Lung (tissue), 12 donors: Measurements from ENCODE around the gene NPNT. TPM values are rescaled to one million over a fixed set of nuclear protein-coding genes. Genes with fewer than 3 reads are reported as not detected.

ENCODE experiments used
- ATAC-seq: fragments of 200-7000 bp; cut with Tn5 transposase; one replicate; pipeline ENCODE4 v1.9.1; 2020; ENCODE audit warnings: moderate number of reproducible peaks; ENCODE audit not compliant: insufficient read depth, low FRiP score
- DNase-seq, 3 donors: peaks; one replicate each; pipeline ENCODE4 v3.0.0-alpha.2; 2013 to 2017
- H3K27ac ChIP-seq, 2 donors: one replicate each; pipeline ENCODE4 v1.5.1; 2013; ENCODE audit warnings: mild to moderate bottlenecking in 2 of 2, moderate library complexity in 2 of 2, control low read depth in 1 of 2, inconsistent platforms in 1 of 2, low read depth in 1 of 2, low read length in 1 of 2
- H3K27me3 ChIP-seq, 3 donors: one replicate each; pipeline ENCODE4 v1.5.1; 2013; ENCODE audit warnings: low read length in 2 of 3; ENCODE audit not compliant: control insufficient read depth in 3 of 3, insufficient read depth in 3 of 3
- H3K36me3 ChIP-seq, 4 donors: one replicate each; pipeline ENCODE4 v1.5.1; 2013; ENCODE audit warnings: low read length in 4 of 4, mild to moderate bottlenecking in 1 of 4, moderate library complexity in 1 of 4; ENCODE audit not compliant: control insufficient read depth in 4 of 4, insufficient read depth in 4 of 4
- H3K4me1 ChIP-seq, 5 donors: one replicate each; pipeline ENCODE4 v1.5.1; 2013; ENCODE audit warnings: low read length in 5 of 5, mild to moderate bottlenecking in 2 of 5, moderate library complexity in 1 of 5; ENCODE audit not compliant: control insufficient read depth in 5 of 5, insufficient read depth in 5 of 5
- H3K4me3 ChIP-seq: one replicate; pipeline ENCODE4 v1.5.1; 2013; ENCODE audit warnings: mild to moderate bottlenecking, control low read depth, moderate library complexity
- H3K9ac ChIP-seq, 2 donors: one replicate each; pipeline ENCODE4 v1.5.1; 2013; ENCODE audit warnings: low read length in 2 of 2, control low read depth in 1 of 2; ENCODE audit not compliant: insufficient read depth in 1 of 2
- H3K9me3 ChIP-seq, 4 donors: one replicate each; pipeline ENCODE4 v1.5.1; 2013; ENCODE audit warnings: low read length in 3 of 4, mild to moderate bottlenecking in 1 of 4, moderate library complexity in 1 of 4; ENCODE audit not compliant: control insufficient read depth in 4 of 4, insufficient read depth in 3 of 4
- CTCF ChIP-seq: IDR thresholded peaks from 2 replicates; pipeline ENCODE4 v1.5.1; 2012; ENCODE audit warnings: mild to moderate bottlenecking; ENCODE audit errors: control extremely low read depth, extremely low read depth
- WGBS, 2 donors: extraction: QIAGEN DNeasy Blood & Tissue Kit; methylation state at CpG; one replicate each; pipeline ENCODE4 v1.1.7; 2013; 5-methylcytosine and 5-hydroxymethylcytosine counted together
- polyA plus RNA-seq, 2 donors: library from polyadenylated mRNA; stranded (reverse); fragments of 200-250 nt; gene quantifications; one replicate each; pipeline ENCODE4 v1.2.1, GENCODE V29; 2013
- total RNA-seq, 2 donors: library from RNA; depleted of rRNA in 1 of 2; stranded (reverse); fragments of >200 nt in 1 of 2; gene quantifications; one replicate each; pipeline ENCODE4 v1.2.1, GENCODE V29; 2014 to 2021
- donor health status: control.
- donor health status: control.
- donor health status: Bipolar disorder and iron deficiency.
- donor health status: healthy.
- donor health status: DM: yes; HTN: yes; CAD: no.

Gene NPNT
- total and polyA plus RNA-seq, 4 donors: 41.0 to 160 (median 150) TPM

- Histone ChIP-seq H3K9ac (no peak overlapping the region), H3K36me3 (peaks cover 0 to 20% (median 0%) of the 10 kb centered on the region in 4 donors), H3K27ac (no peak overlapping the region), H3K27me3 (no peaks in the 10 kb centered on the region), H3K4me1 (peaks cover 0 to 1% (median 0%) of the 10 kb centered on the region in 5 donors), H3K4me3 (no peak overlapping the region), H3K9me3 (no peaks in the 10 kb centered on the region)
- WGBS, 2 donors: 85 to 92% methylated on average over 3 of the region's 3 CpGs
- DNase-seq (no peak), ATAC-seq (no peak)
- TF ChIP-seq CTCF: no peak
Measured at GRCh38 chr4:105963461-105964400, 68.5 kb downstream of the NPNT start.

GRCh38 chr4:105965183-105965800 lies 70.0 kb downstream of the NPNT start:
- Histone ChIP-seq H3K27me3 (no peaks in the 10 kb centered on the region), H3K9me3 (no peaks in the 10 kb centered on the region), H3K4me3 (no peak overlapping the region), H3K27ac (no peak overlapping the region), H3K9ac (no peak overlapping the region), H3K36me3 (peaks cover 0 to 22% (median 0%) of the 10 kb centered on the region in 4 donors), H3K4me1 (peaks cover 0 to 5% (median 1%) of the 10 kb centered on the region in 5 donors)
- no peak for TF ChIP-seq CTCF
- 69 to 79% methylated on average over 6 of the region's 6 CpGs for WGBS, 2 donors
- ATAC-seq (no peak), DNase-seq (no peak)

- no peak for ATAC-seq
- H3K9ac ChIP-seq: no peak overlapping the region
Measured at GRCh38 chr4:105966051-105966450, 70.8 kb downstream of the NPNT start.

More at GRCh38 chr4:105966051-105966450, 70.8 kb downstream of the NPNT start:
- no peak for TF ChIP-seq CTCF
- no peaks in the 10 kb centered on the region for H3K27me3 ChIP-seq
- H3K4me3 ChIP-seq: no peak overlapping the region
- no peak overlapping the region for H3K27ac ChIP-seq
- peaks cover 0 to 5% (median under 1%) of the 10 kb centered on the region in 5 donors for H3K4me1 ChIP-seq
- peaks cover 0 to 17% (median 0%) of the 10 kb centered on the region in 4 donors for H3K36me3 ChIP-seq
- peak in 2 of 3 donors; percentile 35 to 40 for DNase-seq
- no peaks in the 10 kb centered on the region for H3K9me3 ChIP-seq
